AG09319 (cell line): Measurements from ENCODE around the gene TLE1.

ENCODE experiments used
- DNase-seq: peaks from one replicate; pipeline ENCODE4 v3.0.0-alpha.2; 2010; ENCODE audit warnings: low read depth; ENCODE audit errors: extremely low read depth
- TF ChIP-seq, protein P1 (sequence below): IDR thresholded peaks from 2 replicates; pipeline ENCODE4 v1.5.1; 2011; ENCODE audit warnings: low read depth, mild to moderate bottlenecking, inconsistent platforms, low read length, moderate library complexity

The TLE1 gene

DNA sequence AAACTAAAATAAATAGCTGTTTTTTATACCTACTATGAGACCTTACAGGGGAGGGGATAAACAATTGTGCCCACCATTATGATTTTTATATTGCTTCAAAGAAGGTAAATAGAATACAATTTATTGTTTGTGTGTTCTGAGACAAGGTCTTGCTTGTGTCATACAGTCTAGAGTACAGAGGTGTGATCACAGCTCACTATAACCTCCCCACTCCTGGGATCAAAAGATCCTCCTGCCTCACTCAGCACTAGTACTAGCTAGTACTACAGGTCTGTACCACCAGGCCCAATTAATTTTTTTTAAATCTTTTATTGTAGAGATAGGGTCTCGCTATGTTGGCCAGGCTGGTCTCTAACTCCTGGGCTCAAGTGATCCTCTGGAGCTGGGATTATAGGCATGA lies 11.3 kb downstream of the TLE1 start:
- TF ChIP-seq, protein P1, sequence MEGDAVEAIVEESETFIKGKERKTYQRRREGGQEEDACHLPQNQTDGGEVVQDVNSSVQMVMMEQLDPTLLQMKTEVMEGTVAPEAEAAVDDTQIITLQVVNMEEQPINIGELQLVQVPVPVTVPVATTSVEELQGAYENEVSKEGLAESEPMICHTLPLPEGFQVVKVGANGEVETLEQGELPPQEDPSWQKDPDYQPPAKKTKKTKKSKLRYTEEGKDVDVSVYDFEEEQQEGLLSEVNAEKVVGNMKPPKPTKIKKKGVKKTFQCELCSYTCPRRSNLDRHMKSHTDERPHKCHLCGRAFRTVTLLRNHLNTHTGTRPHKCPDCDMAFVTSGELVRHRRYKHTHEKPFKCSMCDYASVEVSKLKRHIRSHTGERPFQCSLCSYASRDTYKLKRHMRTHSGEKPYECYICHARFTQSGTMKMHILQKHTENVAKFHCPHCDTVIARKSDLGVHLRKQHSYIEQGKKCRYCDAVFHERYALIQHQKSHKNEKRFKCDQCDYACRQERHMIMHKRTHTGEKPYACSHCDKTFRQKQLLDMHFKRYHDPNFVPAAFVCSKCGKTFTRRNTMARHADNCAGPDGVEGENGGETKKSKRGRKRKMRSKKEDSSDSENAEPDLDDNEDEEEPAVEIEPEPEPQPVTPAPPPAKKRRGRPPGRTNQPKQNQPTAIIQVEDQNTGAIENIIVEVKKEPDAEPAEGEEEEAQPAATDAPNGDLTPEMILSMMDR, result no peak

DNA sequence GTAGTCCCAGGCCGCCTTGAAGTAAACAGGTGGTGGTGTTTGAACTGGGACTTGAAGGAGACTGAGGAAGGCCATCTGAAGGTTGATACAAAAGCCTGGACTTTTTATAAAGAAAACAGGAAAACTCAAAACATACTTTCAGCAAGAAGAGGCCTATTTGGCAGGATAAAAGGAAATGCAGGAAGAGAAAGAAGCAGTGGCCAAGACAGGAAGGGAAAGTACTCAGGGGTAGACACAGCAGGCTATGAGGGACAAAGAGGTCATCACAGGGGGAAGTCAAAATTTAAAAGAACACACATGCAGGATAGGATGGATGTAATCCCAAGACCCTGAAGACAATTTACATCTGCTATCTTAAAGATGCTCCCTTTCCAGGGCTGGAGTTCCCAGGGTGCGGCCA lies 13.0 kb downstream of the TLE1 start:
- TF ChIP-seq, protein P1, result no peak
- DNase-seq, result no peak

More for the DNA sequence above, 11.3 kb downstream of the TLE1 start:
- DNase-seq, result no peak

GRCh38 chr9:81673310-81673709 lies 16.0 kb downstream of the TLE1 start:
- DNase-seq, result no peak
- TF ChIP-seq, protein P1, result no peak

DNA sequence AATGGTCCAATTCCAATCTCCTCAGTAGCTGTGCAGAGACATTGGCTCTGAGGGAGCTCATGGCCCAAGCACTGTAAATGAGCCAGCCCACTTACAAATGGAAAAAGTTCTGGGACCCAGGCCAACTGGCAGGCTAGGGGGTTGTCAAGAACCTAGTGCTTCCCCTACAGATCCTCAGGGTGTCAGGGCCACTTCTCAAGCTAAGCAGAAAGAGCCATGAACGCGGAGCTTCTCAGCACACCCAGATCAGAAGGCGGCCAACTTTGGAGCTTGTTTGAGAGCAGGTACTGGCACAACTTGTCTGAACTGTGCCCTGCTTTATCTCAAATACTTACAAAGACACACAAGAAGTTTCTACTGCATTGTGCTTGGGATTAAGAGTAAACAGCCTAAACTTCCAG lies 17.5 kb downstream of the TLE1 start:
- no peak for DNase-seq
- TF ChIP-seq, protein P1, result no peak

- no peak for DNase-seq
Observed at GRCh38 chr9:81669866-81670265, 19.5 kb downstream of the TLE1 start.

DNA sequence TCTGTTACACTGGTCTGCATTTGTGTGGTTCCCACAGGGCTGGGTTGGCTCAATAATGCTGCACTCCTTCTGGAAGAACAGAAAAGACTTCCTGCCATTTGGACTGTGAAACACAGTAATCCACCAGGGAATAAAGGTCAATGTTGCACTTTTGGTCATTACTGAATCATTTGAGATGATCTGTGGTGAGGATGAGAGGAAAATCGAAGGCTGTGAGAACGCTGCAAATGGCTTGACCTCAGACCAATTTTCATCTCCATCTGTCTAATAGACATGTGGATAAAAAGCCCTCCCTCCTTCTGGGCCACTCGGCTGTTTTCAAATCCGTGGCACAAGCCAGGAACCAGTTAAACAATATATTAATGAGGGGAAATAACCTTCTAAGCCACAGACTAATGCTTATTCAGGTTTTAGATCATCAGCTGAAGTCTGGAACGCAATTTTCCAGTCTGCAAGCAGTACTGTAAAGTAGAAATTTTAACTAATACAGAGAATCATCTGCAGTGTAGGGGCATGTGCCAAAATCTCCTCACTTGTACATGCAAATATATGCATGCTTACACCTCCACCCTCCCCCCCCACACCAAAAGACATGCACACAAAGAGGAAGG lies 20.2 kb downstream of the TLE1 start:
- TF ChIP-seq, protein P1, result no peak
- DNase-seq, result no peak

More at GRCh38 chr9:81669866-81670265, 19.5 kb downstream of the TLE1 start:
- TF ChIP-seq, protein P1, result no peak

GRCh38 chr9:81666123-81666522 lies 23.2 kb downstream of the TLE1 start:
- TF ChIP-seq, protein P1, result no peak
- no peak for DNase-seq
